Brain microvascular endothelial cell (primary cell): ENCODE measurements around the gene PTPRT.

ENCODE experiments used
- DNase-seq: peaks from one replicate; pipeline ENCODE4 v3.0.0-alpha.2; 2020
- H3K27ac ChIP-seq: fragments of 250-450 bp; sonication (Bioruptor Pico); 2 replicates; pipeline ENCODE4 v1.5.1; 2020; ENCODE audit warnings: mild to moderate bottlenecking, moderate library complexity
- H3K27me3 ChIP-seq: fragments of 250-450 bp; sonication (Bioruptor Pico); replicated peaks from 2 replicates; pipeline ENCODE4 v1.5.1; 2020; ENCODE audit warnings: mild to moderate bottlenecking
- H3K36me3 ChIP-seq: fragments of 250-450 bp; sonication (Bioruptor Pico); replicated peaks from 2 replicates; pipeline ENCODE4 v1.5.1; 2020; ENCODE audit warnings: mild to moderate bottlenecking
- H3K4me3 ChIP-seq: 2 replicates; pipeline ENCODE4 v1.5.1; 2011; ENCODE audit warnings: low read depth, mild to moderate bottlenecking, control low read depth, low read length, moderate library complexity
- in situ Hi-C: cut with HindIII; loops from 2 replicates; pipeline ENCODE4 v1.10.0; 2017; ENCODE audit warnings: low sequenced_read_pairs, low pct_ligation_motif_present
- TF ChIP-seq, protein P1 (sequence below): IDR thresholded peaks from 2 replicates; pipeline ENCODE4 v1.5.1; 2011; ENCODE audit warnings: low read depth, mild to moderate bottlenecking, moderate library complexity, low read length, control low read depth, inconsistent platforms; ENCODE audit errors: missing control alignments

PTPRT gene

DNA sequence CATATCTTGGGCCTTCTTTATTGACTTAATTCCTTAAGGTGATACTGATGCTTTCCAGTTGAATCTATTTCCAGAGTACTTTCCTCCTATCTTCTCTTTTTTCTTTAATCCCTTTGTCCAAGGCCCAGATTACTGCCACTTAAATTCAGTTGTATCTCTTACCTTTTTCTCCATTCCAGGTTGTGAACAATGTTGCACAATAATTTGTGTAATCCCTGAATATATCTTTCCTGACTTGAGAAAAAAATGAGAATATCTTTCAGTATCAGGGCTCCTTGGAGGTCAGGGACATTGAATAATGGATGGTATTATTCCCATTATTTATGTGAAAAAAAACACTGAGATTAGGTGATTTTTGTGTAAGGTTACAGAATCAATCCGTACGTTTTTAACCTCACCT lies 683.3 kb downstream of the PTPRT start:
- no peaks in the 10 kb centered on the region for H3K27me3 ChIP-seq
- no peak overlapping the region for H3K27ac ChIP-seq
- H3K4me3 ChIP-seq = no peak overlapping the region
- H3K36me3 ChIP-seq = no peaks in the 10 kb centered on the region
- no peak for DNase-seq
- in situ Hi-C loops = no loop called here
- TF ChIP-seq, protein P1, sequence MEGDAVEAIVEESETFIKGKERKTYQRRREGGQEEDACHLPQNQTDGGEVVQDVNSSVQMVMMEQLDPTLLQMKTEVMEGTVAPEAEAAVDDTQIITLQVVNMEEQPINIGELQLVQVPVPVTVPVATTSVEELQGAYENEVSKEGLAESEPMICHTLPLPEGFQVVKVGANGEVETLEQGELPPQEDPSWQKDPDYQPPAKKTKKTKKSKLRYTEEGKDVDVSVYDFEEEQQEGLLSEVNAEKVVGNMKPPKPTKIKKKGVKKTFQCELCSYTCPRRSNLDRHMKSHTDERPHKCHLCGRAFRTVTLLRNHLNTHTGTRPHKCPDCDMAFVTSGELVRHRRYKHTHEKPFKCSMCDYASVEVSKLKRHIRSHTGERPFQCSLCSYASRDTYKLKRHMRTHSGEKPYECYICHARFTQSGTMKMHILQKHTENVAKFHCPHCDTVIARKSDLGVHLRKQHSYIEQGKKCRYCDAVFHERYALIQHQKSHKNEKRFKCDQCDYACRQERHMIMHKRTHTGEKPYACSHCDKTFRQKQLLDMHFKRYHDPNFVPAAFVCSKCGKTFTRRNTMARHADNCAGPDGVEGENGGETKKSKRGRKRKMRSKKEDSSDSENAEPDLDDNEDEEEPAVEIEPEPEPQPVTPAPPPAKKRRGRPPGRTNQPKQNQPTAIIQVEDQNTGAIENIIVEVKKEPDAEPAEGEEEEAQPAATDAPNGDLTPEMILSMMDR = no peak

DNA sequence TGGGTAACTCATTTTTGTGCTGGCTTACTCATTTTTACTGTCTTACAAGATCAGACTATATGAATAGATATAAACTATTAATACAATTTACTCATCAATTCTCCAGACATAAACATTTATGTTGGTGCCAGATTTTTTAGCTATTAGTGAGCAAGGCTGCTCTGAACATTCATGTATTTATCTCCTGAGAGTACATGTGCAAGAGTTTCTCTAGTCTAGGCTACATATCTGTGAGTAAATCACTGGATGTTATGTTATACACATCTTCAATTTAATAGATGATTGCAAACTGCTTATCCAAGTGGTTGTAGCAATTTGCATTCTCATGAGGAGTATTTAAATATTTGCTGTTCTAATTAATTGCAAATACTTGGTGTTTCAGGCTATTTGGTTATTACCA lies 687.1 kb downstream of the PTPRT start:
- DNase-seq = no peak
- no peak overlapping the region for H3K27ac ChIP-seq
- in situ Hi-C loops = no loop called here
- H3K4me3 ChIP-seq = no peak overlapping the region
- H3K36me3 ChIP-seq = no peaks in the 10 kb centered on the region
- H3K27me3 ChIP-seq = no peaks in the 10 kb centered on the region
- TF ChIP-seq, protein P1 = no peak

DNA sequence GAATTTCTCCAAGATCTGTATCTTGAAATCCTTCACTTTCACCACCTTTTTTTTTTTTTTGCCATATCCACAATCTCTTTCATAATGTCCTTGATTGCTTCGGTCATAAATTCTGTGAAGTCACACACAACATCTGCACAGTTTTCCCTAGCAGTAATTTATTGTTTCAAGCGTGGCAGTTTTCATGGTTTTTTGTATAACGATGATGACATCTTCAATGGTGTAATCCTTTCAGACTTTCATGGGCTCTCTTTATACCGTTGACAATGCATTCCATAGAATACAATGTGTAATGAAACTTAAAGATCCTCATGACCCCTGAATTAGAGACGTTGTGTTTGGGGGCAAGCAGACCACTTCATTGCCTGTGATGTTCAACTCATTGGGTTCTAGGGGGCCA lies 693.1 kb downstream of the PTPRT start:
- TF ChIP-seq, protein P1 = no peak
- H3K4me3 ChIP-seq = no peak overlapping the region
- H3K27ac ChIP-seq = no peak overlapping the region
- no peaks in the 10 kb centered on the region for H3K36me3 ChIP-seq
- no peaks in the 10 kb centered on the region for H3K27me3 ChIP-seq
- no peak for DNase-seq
- in situ Hi-C loops = no loop called here

DNA sequence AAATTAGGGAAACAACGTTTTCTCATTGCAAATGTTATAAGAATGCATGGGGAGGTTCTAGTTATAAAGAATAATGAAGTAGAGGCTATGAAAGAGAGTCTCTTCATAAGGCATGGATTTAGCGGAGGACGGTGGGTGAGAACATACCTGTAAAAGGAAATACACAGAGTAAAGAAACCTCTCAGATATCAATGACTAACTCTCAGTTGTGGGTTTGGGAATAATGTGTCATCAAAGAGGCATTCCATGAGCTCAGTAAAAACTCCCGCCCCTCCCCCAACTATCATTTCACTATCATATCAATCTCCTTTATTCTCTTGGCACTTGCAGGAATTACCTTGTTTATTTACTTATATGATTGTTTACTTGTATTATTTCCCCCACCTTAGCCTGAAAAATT lies 695.4 kb downstream of the PTPRT start:
- H3K27ac ChIP-seq = no peak overlapping the region
- no peak for DNase-seq
- H3K27me3 ChIP-seq = no peaks in the 10 kb centered on the region
- in situ Hi-C loops = no loop called here
- H3K4me3 ChIP-seq = no peak overlapping the region
- H3K36me3 ChIP-seq = no peaks in the 10 kb centered on the region
- TF ChIP-seq, protein P1 = no peak

DNA sequence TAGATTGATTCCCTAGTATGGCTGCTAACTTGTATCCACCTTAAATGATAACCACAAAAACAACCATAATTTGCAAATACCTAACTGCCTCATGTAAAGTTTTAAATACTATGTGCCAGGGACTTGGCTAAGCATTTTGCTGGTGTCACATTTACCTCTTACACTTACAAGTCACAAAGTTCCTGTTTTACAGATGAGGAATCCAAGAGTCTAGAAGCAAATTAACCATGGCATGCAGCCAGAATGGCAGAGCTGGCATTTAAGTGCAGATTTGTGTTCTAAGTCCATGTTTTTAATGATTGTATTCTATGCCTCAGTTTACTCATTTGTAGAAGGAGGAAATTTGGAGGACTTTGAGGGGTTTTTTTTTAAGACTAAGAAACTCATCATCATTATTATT lies 696.7 kb downstream of the PTPRT start:
- no peak for DNase-seq
- Histone ChIP-seq H3K27me3 (no peaks in the 10 kb centered on the region), H3K4me3 (no peak overlapping the region), H3K27ac (no peak overlapping the region), H3K36me3 (no peaks in the 10 kb centered on the region)
- TF ChIP-seq, protein P1 = no peak
- in situ Hi-C loops = no loop called here

DNA sequence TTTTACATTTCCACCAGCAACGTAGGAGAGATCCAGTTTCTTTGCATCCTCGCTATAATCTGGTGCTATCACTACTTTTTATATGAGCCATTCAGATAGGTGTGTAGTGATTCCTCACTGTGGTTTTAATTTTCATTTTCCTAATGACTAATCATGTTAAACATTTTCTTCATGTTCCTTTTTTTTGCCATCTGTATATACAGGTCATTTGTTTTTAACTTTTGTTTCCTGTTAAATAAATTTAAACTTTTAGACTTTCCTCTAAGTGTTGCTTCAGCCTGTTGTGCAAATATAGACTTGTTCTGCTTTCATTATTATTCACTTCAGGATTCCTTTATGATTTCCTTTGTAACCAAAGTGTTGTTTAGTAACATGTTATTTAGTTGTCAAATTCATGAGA lies 697.4 kb downstream of the PTPRT start:
- H3K4me3 ChIP-seq = no peak overlapping the region
- no peaks in the 10 kb centered on the region for H3K27me3 ChIP-seq
- in situ Hi-C loops = no loop called here
- H3K27ac ChIP-seq = no peak overlapping the region
- TF ChIP-seq, protein P1 = no peak
- no peak for DNase-seq
- no peaks in the 10 kb centered on the region for H3K36me3 ChIP-seq
